IMR-90 (cell line): ENCODE results near the gene CACNA2D3. TPM values are rescaled to one million over a fixed set of nuclear protein-coding genes. Genes with fewer than 3 reads are reported as not detected.

Source experiments
- ATAC-seq: fragments of 200-7000 bp; cut with Tn5 transposase; 2 replicates; pipeline ENCODE4 v1.9.1; 2020; ENCODE audit warnings: low read depth, mild to moderate bottlenecking, moderate library complexity
- BruUV-seq: library from RNA; stranded (reverse); fragments of 400-500 nt; replicated peaks from 2 replicates; lab custom pipeline; 2021; lab: Mats Ljungman, UMichigan
- CTCF ChIA-PET: fragments of 300-600 bp; formaldehyde crosslinking; extraction: SDS; loops from one replicate; lab custom pipeline; 2021; ENCODE audit warnings: antibody characterized with exemption; lab: Yijun Ruan, JAX
- POLR2A ChIA-PET: fragments of 300-600 bp; sonication (Branson Sonifier 250); formaldehyde crosslinking; loops from one replicate; lab custom pipeline; 2022; ENCODE audit warnings: antibody characterized with exemption; ENCODE audit not compliant: unreplicated experiment; lab: Charles Lee
- DNase-seq: peaks from one replicate; pipeline ENCODE4 v3.0.0; 2013
- H2AFZ ChIP-seq: replicated peaks from 2 replicates; pipeline ENCODE3; 2013; ENCODE audit warnings: low read length, mild to moderate bottlenecking; ENCODE audit not compliant: poor library complexity
- H2AK5ac ChIP-seq: 2 replicates; pipeline ENCODE4 v1.6.1; 2013; ENCODE audit warnings: low read depth, low read length, inconsistent platforms
- H2AK9ac ChIP-seq: replicated peaks from 2 replicates; pipeline ENCODE3; 2013; ENCODE audit warnings: mild to moderate bottlenecking, low read depth, low read length, moderate library complexity; ENCODE audit not compliant: poor library complexity
- H2BK120ac ChIP-seq: 2 replicates; pipeline ENCODE4 v1.6.1; 2013; ENCODE audit warnings: low read depth, low read length, inconsistent platforms
- H2BK15ac ChIP-seq: 3 replicates; pipeline ENCODE4 v1.6.1; 2013; ENCODE audit warnings: low read depth, low read length, inconsistent platforms
- H2BK20ac ChIP-seq: 2 replicates; pipeline ENCODE4 v1.6.1; 2013; ENCODE audit warnings: low read depth, mild to moderate bottlenecking, inconsistent platforms, low read length, moderate library complexity
- H2BK5ac ChIP-seq: 2 replicates; pipeline ENCODE4 v1.6.1; 2013; ENCODE audit warnings: mild to moderate bottlenecking, low read depth, low read length, inconsistent platforms; ENCODE audit not compliant: poor library complexity, severe bottlenecking
- H3K14ac ChIP-seq: replicated peaks from 2 replicates; pipeline ENCODE4 v1.6.1; 2013; ENCODE audit warnings: low read depth, low read length, inconsistent platforms
- H3K18ac ChIP-seq: 2 replicates; pipeline ENCODE4 v1.6.1; 2013; ENCODE audit warnings: low read depth, low read length, control low read depth
- H3K23ac ChIP-seq: 2 replicates; pipeline ENCODE4 v1.6.1; 2013; ENCODE audit warnings: low read depth, low read length, inconsistent platforms
- H3K27ac ChIP-seq: 2 replicates; pipeline ENCODE4 v1.5.1; 2013; ENCODE audit warnings: mild to moderate bottlenecking, control low read depth, low read length; ENCODE audit not compliant: insufficient read depth
- H3K27me3 ChIP-seq: 2 replicates; pipeline ENCODE4 v1.6.1; 2013; ENCODE audit warnings: low read length; ENCODE audit not compliant: control insufficient read depth, insufficient read depth
- H3K36me3 ChIP-seq: 2 replicates; pipeline ENCODE4 v1.6.1; 2013; ENCODE audit warnings: low read length, mixed read lengths; ENCODE audit not compliant: control insufficient read depth, insufficient read depth
- H3K4ac ChIP-seq: 2 replicates; pipeline ENCODE4 v1.6.1; 2013; ENCODE audit warnings: low read depth, low read length, inconsistent platforms
- H3K4me1 ChIP-seq: 2 replicates; pipeline ENCODE4 v1.6.1; 2013; ENCODE audit warnings: low read length, mixed read lengths; ENCODE audit not compliant: control insufficient read depth, insufficient read depth
- H3K4me2 ChIP-seq: 2 replicates; pipeline ENCODE4 v1.6.1; 2013; ENCODE audit warnings: low read depth, mild to moderate bottlenecking, control low read depth, low read length, moderate library complexity
- H3K4me3 ChIP-seq: 2 replicates; pipeline ENCODE4 v1.5.1; 2013; ENCODE audit warnings: low read depth, mild to moderate bottlenecking, control low read depth, low read length, moderate library complexity; ENCODE audit not compliant: insufficient read depth
- H3K56ac ChIP-seq: 2 replicates; pipeline ENCODE4 v1.6.1; 2013; ENCODE audit warnings: low read length, inconsistent platforms; ENCODE audit not compliant: insufficient read depth; ENCODE audit errors: extremely low read depth
- H3K79me1 ChIP-seq, 2 experiments: 2 replicates each; pipeline ENCODE4 v1.6.1; 2013; ENCODE audit warnings: low read length in 2 of 2, inconsistent platforms in 1 of 2, low read depth in 1 of 2
- H3K9ac ChIP-seq: 2 replicates; pipeline ENCODE4 v1.6.1; 2013; ENCODE audit warnings: low read depth, low read length, control low read depth
- H3K9me1 ChIP-seq: 2 replicates; pipeline ENCODE4 v1.6.1; 2013; ENCODE audit warnings: low read length, inconsistent platforms; ENCODE audit not compliant: insufficient read depth
- H3K9me3 ChIP-seq: 2 replicates; pipeline ENCODE4 v1.6.1; 2013; ENCODE audit warnings: low read length; ENCODE audit not compliant: control insufficient read depth, insufficient read depth
- H4K20me1 ChIP-seq: 2 replicates; pipeline ENCODE4 v1.6.1; 2013; ENCODE audit warnings: low read length, inconsistent platforms; ENCODE audit not compliant: insufficient read depth
- H4K5ac ChIP-seq: 2 replicates; pipeline ENCODE4 v1.6.1; 2013; ENCODE audit warnings: mild to moderate bottlenecking, low read depth, low read length, control low read depth
- H4K8ac ChIP-seq, 2 experiments: 2 replicates each; pipeline ENCODE4 v1.6.1; 2013; ENCODE audit warnings: low read depth in 2 of 2, low read length in 2 of 2, control low read depth in 1 of 2, inconsistent platforms in 1 of 2
- H4K91ac ChIP-seq: 2 replicates; pipeline ENCODE4 v1.6.1; 2013; ENCODE audit warnings: low read depth, low read length, inconsistent platforms; ENCODE audit not compliant: insufficient read depth
- CEBPB ChIP-seq: IDR thresholded peaks from 2 replicates; pipeline ENCODE4 v1.6.1; 2012; ENCODE audit warnings: low read depth, low read length, improper control_type of control experiment
- MAFK ChIP-seq: IDR thresholded peaks from 2 replicates; pipeline ENCODE4 v1.6.1; 2012; ENCODE audit warnings: low read depth, low read length, improper control_type of control experiment
- WGBS, 2 experiments: methylation state at CpG; one replicate each; pipeline versions ENCODE4 v1.1.5 to v1.1.7; 2013; ENCODE audit warnings: missing lambda C conversion rate in 2 of 2; ENCODE audit not compliant: insufficient read length in 1 of 2; ENCODE audit errors: extremely low coverage in 2 of 2; 5-methylcytosine and 5-hydroxymethylcytosine counted together
- dilution Hi-C: fragments of 300-500 bp; cut with HindIII; formaldehyde crosslinking; loops from one replicate; pipeline ENCODE4 v1.14.3; 2018; ENCODE audit warnings: low sequenced_read_pairs; ENCODE audit not compliant: unreplicated experiment
- in situ Hi-C: fragments of 300-500 bp; cut with MboI; formaldehyde crosslinking; loops from 3 replicates; pipeline ENCODE4 v1.14.3; 2019; ENCODE audit warnings: low sequenced_read_pairs, inconsistent platforms, mixed read lengths
- intact Hi-C: fragments of 100-400 bp; cut with micrococcal nuclease; formaldehyde crosslinking; loops from 2 replicates; pipeline ENCODE4 v1.10.0; 2022
- polyA plus RNA-seq, 3 experiments: library from polyadenylated mRNA; depleted of rRNA; stranded (reverse); fragments of >200 nt; gene quantifications; 2 replicates each; pipeline ENCODE4 v1.2.3, GENCODE V29; 2012; ENCODE audit warnings: low replicate concordance in 1 of 3
- total RNA-seq: library from RNA; depleted of rRNA; stranded (reverse); fragments of >200 nt; gene quantifications from 2 replicates; pipeline ENCODE4 v1.2.3, GENCODE V29; 2012

CACNA2D3 gene
- total and polyA plus RNA-seq, 2 of the 4 experiments (the other 2 are of a cell fraction): 0.36 to 0.41 TPM

DNA sequence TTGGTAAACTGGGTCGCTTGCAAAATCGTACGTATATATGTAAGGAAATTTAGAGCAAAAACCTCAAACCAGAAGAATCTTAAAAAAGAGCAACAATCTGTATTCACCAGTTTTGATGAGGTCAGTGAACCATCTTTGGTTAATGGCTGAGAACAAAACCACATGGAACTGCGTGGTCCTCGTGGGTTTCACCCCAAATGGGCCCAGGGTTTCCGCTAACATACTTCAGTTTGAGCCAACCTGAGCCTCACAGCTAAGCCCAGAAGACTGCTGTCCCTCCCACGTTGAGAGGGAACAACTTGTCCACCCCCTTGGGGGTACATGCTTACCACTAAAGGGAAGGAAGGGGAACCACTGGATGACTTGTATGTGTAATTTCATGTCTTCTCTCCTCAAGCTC, 204.6 kb downstream of the CACNA2D3 start:
- dilution Hi-C loops: no loop called here
- 40% methylated on average over 2 of the region's 7 CpGs; no CpG with 5 or more reads in 1 of the 2 experiments for WGBS, 2 experiments
- no peak overlapping the region for H2AFZ ChIP-seq
- no TSS peak for BruUV-seq
- no peak overlapping the region for H3K4me2 ChIP-seq
- no peak overlapping the region for H3K4ac ChIP-seq
- ChIA-PET CTCF (interaction anchor here (0.6 kb wide), 1 partner anchor 217 kb away, joined by 3 read pairs; no protein-coding TSS in a partner anchor), POLR2A (no interaction called here)
- H2BK20ac ChIP-seq: no peak overlapping the region
- no peak overlapping the region for H2AK9ac ChIP-seq
- H3K4me1 ChIP-seq: no peaks in the 10 kb centered on the region
- no peak overlapping the region for H4K8ac ChIP-seq
- H4K5ac ChIP-seq: no peak overlapping the region
- H2AK5ac ChIP-seq: no peak overlapping the region
- no peak overlapping the region for H3K14ac ChIP-seq
- H3K9me1 ChIP-seq: no peaks in the 10 kb centered on the region
- H3K4me3 ChIP-seq: no peak overlapping the region
- H3K36me3 ChIP-seq: no peaks in the 10 kb centered on the region
- no peak overlapping the region for H3K23ac ChIP-seq
- no peak overlapping the region for H2BK5ac ChIP-seq
- no peak for DNase-seq
- no peaks in the 10 kb centered on the region for H4K20me1 ChIP-seq
- in situ Hi-C loops: no loop called here
- no peak overlapping the region for H2BK15ac ChIP-seq
- no peaks in the 10 kb centered on the region for H3K79me1 ChIP-seq
- intact Hi-C loops: no loop called here
- H4K91ac ChIP-seq: no peak overlapping the region
- H3K27me3 ChIP-seq: no peaks in the 10 kb centered on the region
- no peak for ATAC-seq
- H3K27ac ChIP-seq: no peak overlapping the region
- no peak overlapping the region for H3K18ac ChIP-seq
- H3K9me3 ChIP-seq: peaks cover 14% of the 10 kb centered on the region
- H3K9ac ChIP-seq: no peak overlapping the region
- no peak overlapping the region for H2BK120ac ChIP-seq
- H3K56ac ChIP-seq: no peak overlapping the region
- TF ChIP-seq CEBPB (no peak), MAFK (no peak)
